ENCODE data around the gene RGS10.
A peak's percentile ranks its signal among the peaks of the same experiment; 100 is the strongest.

The RGS10 gene

GRCh38 chr10:119545310-119545709 is 2.8 kb upstream of the RGS10 start:
- H3K4me3 ChIP-seq (ENCODE audit: low read depth, low read length), result no peak overlapping the region
- DNase-seq (ENCODE audit: low read depth), result no peak
- in situ Hi-C loops (cut with HindIII; ENCODE audit: low sequenced_read_pairs), result no loop called here
- TF ChIP-seq CTCF (IDR thresholded peaks at IDR 0.05; ENCODE audit: low read depth, low read length, missing control alignments), result no peak

GRCh38 chr10:119543814-119544642 is 1.5 kb upstream of the RGS10 start:
- DNase-seq (ENCODE audit: low read depth), result no peak
- in situ Hi-C loops (cut with HindIII; ENCODE audit: low sequenced_read_pairs), result no loop called here
- TF ChIP-seq CTCF (IDR thresholded peaks at IDR 0.05; ENCODE audit: low read depth, low read length, missing control alignments), result no peak
- peak overlapping the region; percentile 71 for H3K4me3 ChIP-seq (ENCODE audit: low read depth, low read length)

GRCh38 chr10:119542988-119543813 is 682 bp upstream of the RGS10 start:
- in situ Hi-C loops (cut with HindIII; ENCODE audit: low sequenced_read_pairs), result no loop called here
- TF ChIP-seq CTCF (IDR thresholded peaks at IDR 0.05; ENCODE audit: low read depth, low read length, missing control alignments), result peak; percentile 51
- H3K4me3 ChIP-seq (ENCODE audit: low read depth, low read length), result peak overlapping the region; percentile 71
- no peak for DNase-seq (ENCODE audit: low read depth)

- DNase-seq (ENCODE audit: low read depth), result no peak
- no peak for TF ChIP-seq CTCF (IDR thresholded peaks at IDR 0.05; ENCODE audit: low read depth, low read length, missing control alignments)
- H3K4me3 ChIP-seq (ENCODE audit: low read depth, low read length), result peak overlapping the region; percentile 71
- in situ Hi-C loops (cut with HindIII; ENCODE audit: low sequenced_read_pairs), result no loop called here
Measured at GRCh38 chr10:119541459-119542356, 811 bp downstream of the RGS10 start.

GRCh38 chr10:119541046-119541445 is 1.5 kb downstream of the RGS10 start:
- H3K4me3 ChIP-seq (ENCODE audit: low read depth, low read length), result peak overlapping the region; percentile 71
- no peak for TF ChIP-seq CTCF (IDR thresholded peaks at IDR 0.05; ENCODE audit: low read depth, low read length, missing control alignments)
- no peak for DNase-seq (ENCODE audit: low read depth)
- in situ Hi-C loops (cut with HindIII; ENCODE audit: low sequenced_read_pairs), result no loop called here

- no peak for TF ChIP-seq CTCF (IDR thresholded peaks at IDR 0.05; ENCODE audit: low read depth, low read length, missing control alignments)
- H3K4me3 ChIP-seq (ENCODE audit: low read depth, low read length), result no peak overlapping the region
- no peak for DNase-seq (ENCODE audit: low read depth)
- in situ Hi-C loops (cut with HindIII; ENCODE audit: low sequenced_read_pairs), result no loop called here
Measured at GRCh38 chr10:119540038-119540437, 2.5 kb downstream of the RGS10 start.

Data from astrocyte of the cerebellum (primary cell).